GM12875 (cell line): ENCODE measurements around the gene GGT6.

Experiments used
- H3K4me3 ChIP-seq: one replicate; pipeline ENCODE4 v1.5.1; 2011; ENCODE audit warnings: low read depth, low read length, control low read depth
- CTCF ChIP-seq: IDR thresholded peaks from 2 replicates; pipeline ENCODE4 v1.5.1; 2011; ENCODE audit warnings: low read depth, mild to moderate bottlenecking, control low read depth, inconsistent platforms, low read length, moderate library complexity, borderline replicate concordance; ENCODE audit not compliant: insufficient read depth

Gene GGT6

GRCh38 chr17:4604111-4604644, 43.8 kb upstream of the GGT6 start:
- H3K4me3 ChIP-seq: no peak overlapping the region
- TF ChIP-seq CTCF: no peak

- no peak overlapping the region for H3K4me3 ChIP-seq
- TF ChIP-seq CTCF: no peak
Observed at GRCh38 chr17:4602041-4602440, 41.7 kb upstream of the GGT6 start.

- no peak for TF ChIP-seq CTCF
- H3K4me3 ChIP-seq: no peak overlapping the region
Observed at GRCh38 chr17:4601326-4601725, 40.9 kb upstream of the GGT6 start.

- TF ChIP-seq CTCF: no peak
- H3K4me3 ChIP-seq: no peak overlapping the region
Observed at GRCh38 chr17:4600563-4600962, 40.2 kb upstream of the GGT6 start.

GRCh38 chr17:4599505-4600281, 39.3 kb upstream of the GGT6 start:
- no peak for TF ChIP-seq CTCF
- H3K4me3 ChIP-seq: no peak overlapping the region

- TF ChIP-seq CTCF: no peak
- H3K4me3 ChIP-seq: no peak overlapping the region
Observed at GRCh38 chr17:4598776-4599504, 38.6 kb upstream of the GGT6 start.
